ENCODE results near the gene MLXIP.

GRCh38 chr12:122059203-122059960, 19.2 kb upstream of the MLXIP start:
- no peak for TF ChIP-seq CTCF (IDR thresholded peaks at IDR 0.05; ENCODE audit: borderline replicate concordance, extremely low read depth, low read length, poor library complexity, severe bottlenecking)
- TF ChIP-seq EZH2 (IDR thresholded peaks at IDR 0.05; ENCODE audit: borderline replicate concordance, low read depth, low read length, severe bottlenecking) = no peak
